ENCODE measurements around the gene TMOD1.

Gene TMOD1

GRCh38 chr9:97640325-97640724 lies 138.9 kb downstream of the TMOD1 start:
- Histone ChIP-seq H3K36me3 (ENCODE audit: control insufficient read depth in 1 of 2, insufficient read depth in 2 of 2, low read length in 2 of 2) (peaks cover 12 to 26% of the 10 kb centered on the region in 2 donors), H3K4me1 (ENCODE audit: control insufficient read depth in 1 of 2, insufficient read depth in 2 of 2, low read length in 2 of 2) (peaks cover 13 to 24% of the 10 kb centered on the region in 2 donors), H3K9me3 (ENCODE audit: control insufficient read depth in 1 of 2, low read length in 2 of 2) (no peaks in the 10 kb centered on the region), H3K27me3 (ENCODE audit: control insufficient read depth in 1 of 2, insufficient read depth in 2 of 2, low read length in 2 of 2) (no peaks in the 10 kb centered on the region), H3K27ac (ENCODE audit: low read depth, low read length) (no peak overlapping the region), H3K9ac (ENCODE audit: low read depth in 1 of 2, low read length in 2 of 2) (no peak overlapping the region), H3K4me3 (ENCODE audit: low read depth in 1 of 2, low read length in 2 of 2) (no peak overlapping the region)

- Histone ChIP-seq H3K36me3 (ENCODE audit: control insufficient read depth in 1 of 2, insufficient read depth in 2 of 2, low read length in 2 of 2) (peaks cover 35 to 66% of the 10 kb centered on the region in 2 donors), H3K9ac (ENCODE audit: low read depth in 1 of 2, low read length in 2 of 2) (no peak overlapping the region)
Observed at GRCh38 chr9:97645720-97646119, 144.3 kb downstream of the TMOD1 start.

GRCh38 chr9:97647996-97648395 lies 146.5 kb downstream of the TMOD1 start:
- peaks cover 40 to 79% of the 10 kb centered on the region in 2 donors for H3K36me3 ChIP-seq (ENCODE audit: control insufficient read depth in 1 of 2, insufficient read depth in 2 of 2, low read length in 2 of 2)
- H3K27me3 ChIP-seq (ENCODE audit: control insufficient read depth in 1 of 2, insufficient read depth in 2 of 2, low read length in 2 of 2) = no peaks in the 10 kb centered on the region
- H3K4me3 ChIP-seq (ENCODE audit: low read depth in 1 of 2, low read length in 2 of 2) = no peak overlapping the region
- no peaks in the 10 kb centered on the region for H3K4me1 ChIP-seq (ENCODE audit: control insufficient read depth in 1 of 2, insufficient read depth in 2 of 2, low read length in 2 of 2)
- H3K27ac ChIP-seq (ENCODE audit: low read depth, low read length) = no peak overlapping the region
- H3K9me3 ChIP-seq (ENCODE audit: control insufficient read depth in 1 of 2, low read length in 2 of 2) = no peaks in the 10 kb centered on the region
- H3K9ac ChIP-seq (ENCODE audit: low read depth in 1 of 2, low read length in 2 of 2) = no peak overlapping the region

More at GRCh38 chr9:97645720-97646119, 144.3 kb downstream of the TMOD1 start:
- Histone ChIP-seq H3K9me3 (ENCODE audit: control insufficient read depth in 1 of 2, low read length in 2 of 2) (no peaks in the 10 kb centered on the region), H3K4me1 (ENCODE audit: control insufficient read depth in 1 of 2, insufficient read depth in 2 of 2, low read length in 2 of 2) (no peaks in the 10 kb centered on the region), H3K4me3 (ENCODE audit: low read depth in 1 of 2, low read length in 2 of 2) (no peak overlapping the region), H3K27me3 (ENCODE audit: control insufficient read depth in 1 of 2, insufficient read depth in 2 of 2, low read length in 2 of 2) (no peaks in the 10 kb centered on the region), H3K27ac (ENCODE audit: low read depth, low read length) (no peak overlapping the region)
